DND-41 (cell line): ENCODE measurements around the gene UNC45B.
"Not testable (repeated sequence)": the region's sequence is repeated elsewhere in the genome, so short reads cannot be mapped to it uniquely, and the experiment has no call there.

Experiments
- ATAC-seq: fragments of 200-7000 bp; cut with Tn5 transposase; 3 replicates; pipeline ENCODE4 v1.9.1; 2021; ENCODE audit warnings: low read depth; ENCODE audit not compliant: insufficient read depth
- DNase-seq: peaks from one replicate; pipeline ENCODE4 v3.0.0-alpha.2; 2020
- H2AFZ ChIP-seq: 2 replicates; pipeline ENCODE4 v1.6.0; 2012; ENCODE audit warnings: low read depth, low read length
- H3K27ac ChIP-seq: 2 replicates; pipeline ENCODE4 v1.5.1; 2012; ENCODE audit warnings: low read length, inconsistent platforms
- H3K27me3 ChIP-seq: fragments of 200-600 bp; sonication (generic); 2 replicates; pipeline ENCODE4 v1.6.0; 2012; ENCODE audit warnings: low read length, mild to moderate bottlenecking, inconsistent platforms; ENCODE audit not compliant: insufficient read depth, poor library complexity
- H3K36me3 ChIP-seq: 2 replicates; pipeline ENCODE4 v1.5.1; 2012; ENCODE audit warnings: low read length, inconsistent platforms; ENCODE audit not compliant: insufficient read depth
- H3K4me1 ChIP-seq: 2 replicates; pipeline ENCODE4 v1.5.1; 2012; ENCODE audit warnings: mild to moderate bottlenecking, low read length; ENCODE audit not compliant: insufficient read depth
- H3K4me2 ChIP-seq: 2 replicates; pipeline ENCODE4 v1.6.0; 2012; ENCODE audit warnings: mild to moderate bottlenecking, moderate library complexity, low read length, inconsistent platforms; ENCODE audit not compliant: insufficient read depth
- H3K4me3 ChIP-seq, 2 experiments: fragments of 200-600 bp in 1 of 2; shearing (Covaris generic) in 1 of 2; 2 replicates each; pipeline ENCODE4 v1.5.1; 2012 to 2016; ENCODE audit warnings: inconsistent platforms in 2 of 2, low read length in 2 of 2, mild to moderate bottlenecking in 2 of 2, low read depth in 1 of 2, moderate library complexity in 1 of 2
- H3K79me2 ChIP-seq: 2 replicates; pipeline ENCODE4 v1.6.0; 2012; ENCODE audit warnings: low read length, inconsistent platforms; ENCODE audit not compliant: insufficient read depth
- H3K9ac ChIP-seq: 2 replicates; pipeline ENCODE4 v1.6.0; 2012; ENCODE audit warnings: low read depth, mild to moderate bottlenecking, inconsistent platforms, low read length, moderate library complexity
- H3K9me3 ChIP-seq: 2 replicates; pipeline ENCODE4 v1.5.1; 2012; ENCODE audit warnings: low read length, moderate library complexity, mild to moderate bottlenecking, inconsistent platforms; ENCODE audit not compliant: insufficient read depth, severe bottlenecking
- H4K20me1 ChIP-seq: 2 replicates; pipeline ENCODE4 v1.6.0; 2012; ENCODE audit warnings: low read length; ENCODE audit not compliant: insufficient read depth
- EZH2 ChIP-seq: IDR thresholded peaks from 3 replicates; pipeline ENCODE4 v1.6.1; 2012; ENCODE audit warnings: borderline replicate concordance, low read depth, mild to moderate bottlenecking, moderate library complexity, low read length, inconsistent platforms; ENCODE audit not compliant: severe bottlenecking
- TF ChIP-seq, protein P1 (sequence below): IDR thresholded peaks from 2 replicates; pipeline ENCODE4 v1.5.1; 2012; ENCODE audit warnings: borderline replicate concordance, low read length, moderate library complexity, mild to moderate bottlenecking; ENCODE audit not compliant: poor library complexity, severe bottlenecking; ENCODE audit errors: extremely low read depth

Gene UNC45B

GRCh38 chr17:35148144-35148543 lies 527 bp downstream of the UNC45B start:
- Histone ChIP-seq H3K9ac (no peak overlapping the region), H3K4me2 (no peak overlapping the region), H3K4me1 (no peaks in the 10 kb centered on the region), H4K20me1 (peaks cover 3% of the 10 kb centered on the region; the same call in 1 of the 2 replicates), H3K27me3 (peaks cover 3% of the 10 kb centered on the region), H3K4me3 (no peak overlapping the region), H3K9me3 (no peaks in the 10 kb centered on the region), H3K27ac (no peak overlapping the region), H3K79me2 (no peaks in the 10 kb centered on the region), H3K36me3 (no peaks in the 10 kb centered on the region), H2AFZ (no peak overlapping the region)
- no peak for DNase-seq
- TF ChIP-seq, protein P1, sequence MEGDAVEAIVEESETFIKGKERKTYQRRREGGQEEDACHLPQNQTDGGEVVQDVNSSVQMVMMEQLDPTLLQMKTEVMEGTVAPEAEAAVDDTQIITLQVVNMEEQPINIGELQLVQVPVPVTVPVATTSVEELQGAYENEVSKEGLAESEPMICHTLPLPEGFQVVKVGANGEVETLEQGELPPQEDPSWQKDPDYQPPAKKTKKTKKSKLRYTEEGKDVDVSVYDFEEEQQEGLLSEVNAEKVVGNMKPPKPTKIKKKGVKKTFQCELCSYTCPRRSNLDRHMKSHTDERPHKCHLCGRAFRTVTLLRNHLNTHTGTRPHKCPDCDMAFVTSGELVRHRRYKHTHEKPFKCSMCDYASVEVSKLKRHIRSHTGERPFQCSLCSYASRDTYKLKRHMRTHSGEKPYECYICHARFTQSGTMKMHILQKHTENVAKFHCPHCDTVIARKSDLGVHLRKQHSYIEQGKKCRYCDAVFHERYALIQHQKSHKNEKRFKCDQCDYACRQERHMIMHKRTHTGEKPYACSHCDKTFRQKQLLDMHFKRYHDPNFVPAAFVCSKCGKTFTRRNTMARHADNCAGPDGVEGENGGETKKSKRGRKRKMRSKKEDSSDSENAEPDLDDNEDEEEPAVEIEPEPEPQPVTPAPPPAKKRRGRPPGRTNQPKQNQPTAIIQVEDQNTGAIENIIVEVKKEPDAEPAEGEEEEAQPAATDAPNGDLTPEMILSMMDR: no peak
- TF ChIP-seq EZH2: no peak
- ATAC-seq: no peak

GRCh38 chr17:35149941-35150340 lies 2.3 kb downstream of the UNC45B start:
- no peak for ATAC-seq

GRCh38 chr17:35151080-35151479 lies 3.5 kb downstream of the UNC45B start:
- not testable (repeated sequence) for H3K4me1 ChIP-seq, H3K4me3 ChIP-seq, H3K9ac ChIP-seq, H3K9me3 ChIP-seq, H2AFZ ChIP-seq, H4K20me1 ChIP-seq, DNase-seq, H3K36me3 ChIP-seq, H3K27me3 ChIP-seq, H3K79me2 ChIP-seq, H3K4me2 ChIP-seq, H3K27ac ChIP-seq, ATAC-seq

More at GRCh38 chr17:35149941-35150340, 2.3 kb downstream of the UNC45B start:
- no peak for DNase-seq
- H3K4me3 ChIP-seq: no peak overlapping the region
- H3K27me3 ChIP-seq: peaks cover 6% of the 10 kb centered on the region
- H3K27ac ChIP-seq: no peak overlapping the region
- H3K79me2 ChIP-seq: no peaks in the 10 kb centered on the region
- TF ChIP-seq, protein P1: no peak
- TF ChIP-seq EZH2: no peak
- H2AFZ ChIP-seq: no peak overlapping the region
- no peaks in the 10 kb centered on the region for H3K4me1 ChIP-seq
- peaks cover 3% of the 10 kb centered on the region; the same call in 1 of the 2 replicates for H4K20me1 ChIP-seq
- H3K4me2 ChIP-seq: no peak overlapping the region
- no peaks in the 10 kb centered on the region for H3K36me3 ChIP-seq
- H3K9me3 ChIP-seq: no peaks in the 10 kb centered on the region
- no peak overlapping the region for H3K9ac ChIP-seq

- H3K9ac ChIP-seq: no peak overlapping the region
- no peaks in the 10 kb centered on the region for H3K9me3 ChIP-seq
- H3K27me3 ChIP-seq: peaks cover 6% of the 10 kb centered on the region
- no peak overlapping the region for H3K27ac ChIP-seq
- H4K20me1 ChIP-seq: peaks cover 3% of the 10 kb centered on the region; the same call in 1 of the 2 replicates
- H3K36me3 ChIP-seq: no peaks in the 10 kb centered on the region
- no peak overlapping the region for H2AFZ ChIP-seq
- no peaks in the 10 kb centered on the region for H3K4me1 ChIP-seq
- ATAC-seq: no peak
- TF ChIP-seq EZH2: no peak
- TF ChIP-seq, protein P1: no peak
- H3K4me3 ChIP-seq: no peak overlapping the region
- no peak for DNase-seq
- no peaks in the 10 kb centered on the region for H3K79me2 ChIP-seq
- no peak overlapping the region for H3K4me2 ChIP-seq
These were observed 5.0 kb downstream of the UNC45B start for GRCh38 chr17:35152421-35153140.
